Effector memory CD4-positive, alpha-beta T cell (primary cell): Measurements from ENCODE around the gene IFNG-AS1.

Source experiments
- DNase-seq, 3 donors: peaks; one replicate each; pipeline ENCODE4 v3.0.0-alpha.2; 2020
- H3K27ac ChIP-seq: 2 replicates; pipeline ENCODE4 v1.7.0; 2013; ENCODE audit warnings: mild to moderate bottlenecking, low read length, moderate library complexity; ENCODE audit not compliant: insufficient read depth, poor library complexity, severe bottlenecking
- H3K27me3 ChIP-seq: replicated peaks from 2 replicates; pipeline ENCODE4 v1.7.0; 2013; ENCODE audit warnings: mild to moderate bottlenecking, low read length; ENCODE audit not compliant: insufficient read depth, control insufficient read depth, poor library complexity, severe bottlenecking
- H3K36me3 ChIP-seq: 2 replicates; pipeline ENCODE4 v1.7.0; 2013; ENCODE audit warnings: mild to moderate bottlenecking, low read length, moderate library complexity; ENCODE audit not compliant: control insufficient read depth, insufficient read depth
- H3K4me1 ChIP-seq: 2 replicates; pipeline ENCODE4 v1.7.0; 2013; ENCODE audit warnings: low read length, mild to moderate bottlenecking; ENCODE audit not compliant: control insufficient read depth, insufficient read depth, poor library complexity, severe bottlenecking
- H3K4me3 ChIP-seq: 2 replicates; pipeline ENCODE4 v1.7.0; 2013; ENCODE audit warnings: low read length, low read depth, mild to moderate bottlenecking; ENCODE audit not compliant: insufficient read depth, poor library complexity, severe bottlenecking
- H3K9me3 ChIP-seq: 2 replicates; pipeline ENCODE4 v1.7.0; 2013; ENCODE audit warnings: mild to moderate bottlenecking, low read length, moderate library complexity; ENCODE audit not compliant: control insufficient read depth

The IFNG-AS1 gene

GRCh38 chr12:68031174-68031573 lies 41.9 kb downstream of the IFNG-AS1 start:
- DNase-seq, result no peak
- no peak overlapping the region for H3K27ac ChIP-seq
- H3K9me3 ChIP-seq, result no peaks in the 10 kb centered on the region
- no peak overlapping the region for H3K4me3 ChIP-seq
- no peaks in the 10 kb centered on the region for H3K27me3 ChIP-seq
- H3K4me1 ChIP-seq, result peaks cover 6% of the 10 kb centered on the region
- no peaks in the 10 kb centered on the region for H3K36me3 ChIP-seq

GRCh38 chr12:68031881-68032739 lies 42.9 kb downstream of the IFNG-AS1 start:
- H3K4me1 ChIP-seq, result peaks cover 6% of the 10 kb centered on the region
- no peak overlapping the region for H3K4me3 ChIP-seq
- H3K36me3 ChIP-seq, result no peaks in the 10 kb centered on the region
- DNase-seq, result no peak
- no peak overlapping the region for H3K27ac ChIP-seq
- no peaks in the 10 kb centered on the region for H3K27me3 ChIP-seq
- H3K9me3 ChIP-seq, result no peaks in the 10 kb centered on the region

GRCh38 chr12:68034567-68034966 lies 45.3 kb downstream of the IFNG-AS1 start:
- peaks cover 6% of the 10 kb centered on the region for H3K4me1 ChIP-seq
- H3K27me3 ChIP-seq, result no peaks in the 10 kb centered on the region
- H3K27ac ChIP-seq, result no peak overlapping the region
- no peaks in the 10 kb centered on the region for H3K36me3 ChIP-seq
- H3K9me3 ChIP-seq, result no peaks in the 10 kb centered on the region
- DNase-seq, result no peak
- H3K4me3 ChIP-seq, result no peak overlapping the region

- DNase-seq, result no peak
- no peaks in the 10 kb centered on the region for H3K36me3 ChIP-seq
These were observed 47.4 kb downstream of the IFNG-AS1 start for GRCh38 chr12:68036642-68037041.

GRCh38 chr12:68037616-68038255 lies 48.5 kb downstream of the IFNG-AS1 start:
- no peaks in the 10 kb centered on the region for H3K4me1 ChIP-seq
- H3K4me3 ChIP-seq, result no peak overlapping the region
- no peaks in the 10 kb centered on the region for H3K27me3 ChIP-seq
- no peak for DNase-seq
- no peak overlapping the region for H3K27ac ChIP-seq
- H3K36me3 ChIP-seq, result no peaks in the 10 kb centered on the region
- H3K9me3 ChIP-seq, result no peaks in the 10 kb centered on the region

More at GRCh38 chr12:68036642-68037041, 47.4 kb downstream of the IFNG-AS1 start:
- Histone ChIP-seq H3K27ac (no peak overlapping the region), H3K4me3 (no peak overlapping the region), H3K4me1 (peaks cover 4% of the 10 kb centered on the region), H3K27me3 (no peaks in the 10 kb centered on the region), H3K9me3 (no peaks in the 10 kb centered on the region)

GRCh38 chr12:68038650-68039049 lies 49.4 kb downstream of the IFNG-AS1 start:
- Histone ChIP-seq H3K27me3 (no peaks in the 10 kb centered on the region), H3K9me3 (no peaks in the 10 kb centered on the region), H3K4me3 (no peak overlapping the region), H3K4me1 (no peaks in the 10 kb centered on the region), H3K27ac (no peak overlapping the region), H3K36me3 (no peaks in the 10 kb centered on the region)
- no peak for DNase-seq

- no peaks in the 10 kb centered on the region for H3K36me3 ChIP-seq
These were observed 51.3 kb downstream of the IFNG-AS1 start for GRCh38 chr12:68040450-68041075.

GRCh38 chr12:68042212-68042699 lies 53.0 kb downstream of the IFNG-AS1 start:
- Histone ChIP-seq H3K9me3 (no peaks in the 10 kb centered on the region), H3K27ac (no peak overlapping the region), H3K4me1 (no peaks in the 10 kb centered on the region), H3K36me3 (no peaks in the 10 kb centered on the region), H3K27me3 (no peaks in the 10 kb centered on the region), H3K4me3 (no peak overlapping the region)
- no peak for DNase-seq

More at GRCh38 chr12:68040450-68041075, 51.3 kb downstream of the IFNG-AS1 start:
- DNase-seq, result peak; percentile 22 to 46 (median 23)
- H3K27me3 ChIP-seq, result no peaks in the 10 kb centered on the region
- no peaks in the 10 kb centered on the region for H3K9me3 ChIP-seq
- H3K4me3 ChIP-seq, result no peak overlapping the region
- H3K4me1 ChIP-seq, result no peaks in the 10 kb centered on the region
- H3K27ac ChIP-seq, result no peak overlapping the region

- Histone ChIP-seq H3K27me3 (no peaks in the 10 kb centered on the region), H3K9me3 (no peaks in the 10 kb centered on the region), H3K4me3 (no peak overlapping the region), H3K36me3 (no peaks in the 10 kb centered on the region), H3K4me1 (no peaks in the 10 kb centered on the region), H3K27ac (no peak overlapping the region)
- DNase-seq, result no peak
These were observed 54.2 kb downstream of the IFNG-AS1 start for GRCh38 chr12:68043435-68043834.
